ENCODE results near the gene SCAMP1.

SCAMP1 gene

GRCh38 chr5:78496373-78496772, 136.0 kb downstream of the SCAMP1 start:
- no peak for DNase-seq

DNA sequence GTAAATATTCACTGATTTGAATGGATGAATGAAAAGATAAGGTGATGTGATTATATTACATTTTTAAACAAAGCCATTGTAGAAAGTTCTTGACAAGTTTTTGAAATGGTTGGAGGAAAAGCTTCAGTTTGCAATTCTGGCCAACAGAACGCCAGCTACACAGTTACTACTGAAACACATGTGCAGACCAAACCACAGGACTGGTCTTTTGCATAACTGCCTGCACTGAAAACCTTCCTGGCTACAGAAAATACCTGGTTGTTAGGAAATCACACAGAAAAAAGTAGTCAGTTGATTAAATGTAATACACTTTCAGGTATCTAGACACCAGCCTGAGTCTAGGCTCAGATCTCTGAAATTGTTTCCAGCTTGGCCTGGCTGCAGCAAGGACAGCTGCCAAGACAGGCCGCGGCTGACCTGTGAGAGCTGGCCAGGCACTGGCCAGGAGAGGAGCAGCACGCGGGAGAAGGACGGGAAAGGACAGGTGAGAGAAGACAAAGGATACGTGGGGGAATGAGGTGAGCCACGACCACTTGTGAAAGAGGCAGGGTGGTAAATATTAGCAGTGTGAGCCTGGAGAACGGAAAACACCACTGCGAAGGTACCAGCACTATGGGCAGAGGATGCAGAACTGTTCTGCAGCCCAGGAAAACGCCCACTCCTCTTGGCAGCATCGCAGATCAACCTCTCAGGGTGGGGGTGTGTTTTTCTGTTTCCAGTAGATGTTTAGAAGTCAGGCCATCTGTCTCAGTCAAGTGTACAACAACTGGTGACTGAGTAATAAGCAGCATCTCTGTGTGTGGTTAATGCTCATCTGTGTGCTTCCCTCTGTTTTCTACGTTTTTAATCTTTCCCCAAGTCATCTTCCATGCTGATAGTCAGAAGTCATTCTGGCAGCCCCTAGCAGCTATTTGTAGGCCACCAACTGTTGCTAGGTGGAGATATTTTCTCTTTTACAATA, 137.4 kb downstream of the SCAMP1 start:
- peak in 1 of 2 experiments; percentile 11 for DNase-seq

DNA sequence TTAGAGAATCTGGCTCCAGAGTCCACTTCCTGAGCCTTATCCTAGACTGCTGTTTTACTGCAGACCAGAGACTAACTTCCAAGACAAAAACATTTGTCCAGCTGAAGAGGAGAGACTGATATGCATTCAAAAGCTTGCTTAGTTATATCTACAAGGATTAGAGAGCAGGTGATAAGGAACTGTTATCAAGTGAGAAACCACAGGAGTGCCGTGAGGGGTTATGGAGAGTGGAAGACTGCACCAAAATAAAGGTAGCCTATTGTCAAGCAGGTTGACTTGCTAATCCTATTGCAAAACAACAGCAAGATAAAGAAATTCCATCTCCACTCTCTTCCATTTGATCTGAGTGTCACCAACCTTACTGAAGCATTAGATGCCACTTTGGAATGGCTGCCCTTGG, 139.1 kb downstream of the SCAMP1 start:
- no peak for DNase-seq

GRCh38 chr5:78500028-78500427, 139.6 kb downstream of the SCAMP1 start:
- DNase-seq: no peak

DNA sequence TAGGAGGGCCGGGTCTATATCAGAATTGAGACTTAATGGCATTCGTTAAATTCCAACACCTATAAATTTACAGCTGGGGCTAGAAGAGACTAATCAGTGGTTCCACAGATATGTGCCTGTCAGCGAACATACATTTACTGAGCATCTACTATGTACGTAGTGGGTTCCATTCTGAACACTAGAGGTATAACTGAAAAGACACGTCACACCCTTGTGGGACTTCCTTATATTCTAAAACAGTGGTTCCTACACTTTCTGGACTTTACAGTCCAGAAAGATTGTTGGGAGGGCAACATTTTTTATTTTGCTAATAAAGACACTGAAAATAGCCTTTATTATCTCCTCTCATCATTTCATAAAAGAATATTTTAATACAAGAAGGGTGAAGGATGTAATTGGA, 140.5 kb downstream of the SCAMP1 start:
- DNase-seq: no peak

- peak in 1 of 2 experiments; percentile 32 for DNase-seq
Measured at GRCh38 chr5:78501411-78502352, 141.3 kb downstream of the SCAMP1 start.

DNA sequence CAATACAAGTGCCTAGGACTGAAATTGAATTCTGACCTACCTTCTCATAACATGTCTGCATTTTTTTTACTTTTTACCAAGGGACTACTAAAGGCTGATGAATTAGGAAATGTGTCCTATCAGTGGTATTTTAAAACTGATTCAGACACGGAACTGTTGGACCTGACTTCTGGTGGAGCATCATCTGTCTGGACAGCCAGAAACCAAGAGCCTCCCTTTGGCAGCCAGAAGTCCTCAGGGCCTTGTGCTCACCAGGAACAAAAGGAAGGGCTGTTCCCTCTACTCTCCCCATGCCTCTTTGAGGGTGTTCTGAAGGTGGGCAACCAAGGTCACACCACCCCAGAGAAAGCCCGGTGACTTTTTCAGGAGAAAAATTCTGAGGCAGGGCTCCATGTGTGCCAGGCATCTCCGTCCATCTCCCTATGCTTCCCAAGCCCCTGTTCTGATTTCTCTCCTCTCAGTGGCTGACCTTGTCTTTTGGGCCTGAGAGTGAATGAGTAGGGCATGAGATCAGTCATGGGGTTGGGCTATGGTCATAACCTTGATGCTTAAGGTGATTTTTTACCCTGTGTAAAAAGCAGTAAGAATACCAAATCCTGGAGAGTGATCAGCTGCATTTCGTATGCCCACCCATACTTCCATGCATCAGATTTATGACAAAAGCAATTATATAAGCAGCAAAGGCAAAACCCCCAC, 143.7 kb downstream of the SCAMP1 start:
- DNase-seq: no peak

DNA sequence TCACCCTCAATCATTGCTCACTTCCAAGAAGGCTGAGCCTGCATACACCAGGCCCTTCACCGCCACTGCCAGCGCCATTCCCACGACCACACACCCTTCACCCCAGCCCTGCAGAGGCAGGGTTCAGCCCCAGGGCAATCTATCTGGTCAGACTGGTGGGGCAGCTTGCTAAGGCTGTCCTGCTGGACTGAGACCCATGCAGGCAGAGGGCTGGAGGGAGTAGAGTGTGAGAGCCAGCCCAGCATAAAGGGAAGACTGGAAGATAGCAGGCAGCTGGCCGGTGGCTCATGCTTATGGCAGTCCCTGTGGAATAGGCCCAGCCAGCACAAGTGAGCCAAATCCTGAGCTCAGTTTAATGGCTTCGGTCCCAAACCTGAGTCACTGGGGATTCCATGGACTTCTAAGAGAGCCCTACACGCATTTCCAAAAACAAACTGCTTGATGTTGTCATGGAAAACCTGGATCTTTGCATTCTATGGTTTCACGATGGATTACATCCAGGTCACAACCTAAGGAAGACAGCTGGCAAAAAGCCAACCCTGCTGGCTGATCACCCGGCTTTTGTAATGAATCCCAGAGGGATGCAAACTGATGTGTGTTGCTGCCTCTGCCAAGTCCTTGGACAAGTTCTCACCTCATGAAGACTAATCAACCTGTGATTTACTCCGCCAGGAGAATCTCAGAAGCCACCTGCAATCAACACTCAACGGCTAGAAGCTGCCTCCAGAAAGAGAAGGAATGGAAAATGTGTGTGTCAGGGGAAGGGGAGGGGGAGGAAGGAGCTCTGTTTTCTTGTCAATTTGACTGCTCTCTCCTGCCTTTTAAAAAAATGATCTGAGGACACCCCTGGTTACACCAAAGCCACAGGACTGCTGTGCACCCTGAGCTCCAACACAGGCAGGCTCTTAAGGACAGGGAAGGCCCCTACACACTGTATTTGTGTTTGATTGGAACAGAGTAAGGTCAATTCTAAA, 144.6 kb downstream of the SCAMP1 start:
- no peak for DNase-seq

- DNase-seq: no peak
Measured at GRCh38 chr5:78505860-78506259, 145.4 kb downstream of the SCAMP1 start.

DNA sequence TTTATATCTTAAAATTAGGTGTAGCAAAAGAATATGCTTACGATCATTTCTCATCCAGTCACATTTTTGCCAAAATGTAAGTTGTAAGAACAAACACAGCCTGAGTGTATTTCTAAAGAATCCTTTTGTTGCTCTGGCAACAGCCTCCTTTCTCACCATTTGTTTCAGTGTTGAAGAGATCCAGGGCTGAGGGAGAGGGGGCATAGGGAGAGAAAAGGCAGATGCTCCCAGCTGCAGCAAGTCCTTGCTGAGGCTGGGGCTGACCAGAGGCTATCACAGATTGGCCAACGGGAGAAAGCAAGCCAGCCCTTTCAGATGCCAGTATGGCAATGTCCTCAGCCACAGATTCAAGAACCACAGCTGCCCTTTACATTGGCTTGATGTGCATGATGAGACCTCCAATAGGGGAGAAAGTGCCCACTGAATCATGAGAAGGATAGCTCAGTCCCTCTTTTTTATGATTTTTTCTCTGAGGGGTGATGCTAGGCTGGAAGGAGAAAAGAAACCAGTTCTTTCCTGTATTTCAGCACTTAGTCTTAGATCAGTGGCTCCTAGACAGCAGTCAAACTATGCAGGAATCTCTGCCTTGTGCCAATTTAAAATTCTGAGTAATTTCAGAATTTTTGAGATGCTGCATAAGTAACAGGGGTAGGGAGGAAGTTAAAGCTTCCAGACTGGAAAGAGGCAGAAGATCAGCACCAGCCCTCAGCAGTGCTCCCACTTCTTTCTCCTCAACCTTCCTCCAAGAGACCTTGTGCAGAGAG, 146.0 kb downstream of the SCAMP1 start:
- DNase-seq: no peak

GRCh38 chr5:78507531-78507930, 147.1 kb downstream of the SCAMP1 start:
- no peak for DNase-seq

- no peak for DNase-seq
Measured at GRCh38 chr5:78508186-78508765, 147.9 kb downstream of the SCAMP1 start.

- no peak for DNase-seq
Measured at GRCh38 chr5:78509145-78509865, 148.9 kb downstream of the SCAMP1 start.

- DNase-seq: peak; percentile 40 to 51
Measured at GRCh38 chr5:78509884-78510769, 149.7 kb downstream of the SCAMP1 start.

DNA sequence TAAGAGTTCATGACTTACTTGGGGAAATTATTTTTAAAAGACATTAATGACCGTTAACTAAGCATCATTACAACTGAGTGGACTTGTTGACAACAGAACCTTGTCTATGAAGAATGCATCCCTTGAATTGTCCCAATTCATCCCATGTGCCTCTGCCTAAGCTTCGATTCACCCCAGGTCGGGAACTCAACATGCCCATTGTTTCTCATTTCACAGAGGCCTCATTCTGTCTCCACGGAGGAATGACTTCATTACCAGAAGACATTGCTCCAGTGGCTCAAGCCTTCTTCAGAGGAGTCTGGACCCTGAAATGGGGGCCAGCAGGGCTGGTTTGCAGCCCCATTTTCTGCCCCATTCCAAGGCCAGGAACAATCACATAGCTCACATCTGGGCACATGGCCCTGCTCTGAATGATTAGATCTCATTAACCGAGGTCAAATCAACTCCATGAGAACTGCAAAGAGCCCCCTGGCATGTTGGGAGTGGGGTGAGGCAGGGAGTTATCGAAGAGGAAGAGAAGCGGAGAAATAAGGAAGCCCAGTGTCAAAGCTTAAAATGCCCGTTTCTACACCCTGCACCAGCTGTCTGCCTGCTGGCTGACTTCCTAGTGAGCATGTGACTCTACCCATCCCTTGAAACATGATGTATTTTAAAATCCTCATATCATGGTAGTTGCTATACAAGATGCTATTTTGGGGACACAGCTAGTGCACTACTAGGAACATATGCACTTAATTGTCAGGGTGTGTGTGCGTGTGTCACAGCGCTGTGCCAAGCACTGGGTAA, 150.9 kb downstream of the SCAMP1 start:
- DNase-seq: peak; percentile 69 to 73

GRCh38 chr5:78512435-78512834, 152.0 kb downstream of the SCAMP1 start:
- no peak for DNase-seq

- no peak for DNase-seq
Measured at GRCh38 chr5:78513441-78513840, 153.0 kb downstream of the SCAMP1 start.

All from Kasumi-1 (cell line).